ENCODE data around the gene TLR5. TPM values are rescaled to one million over a fixed set of nuclear protein-coding genes. Genes with fewer than 3 reads are reported as not detected.

The TLR5 gene
- polyA plus RNA-seq, 1 donor (not counting 4 experiments of a cell fraction or from before 2014, with no cell fraction given), result 1.3 TPM

- Histone ChIP-seq H3K79me2 (ENCODE audit: control insufficient read depth, insufficient read depth, low read length) (no peaks in the 10 kb centered on the region), H3K4me1 (ENCODE audit: control insufficient read depth, extremely low read depth, insufficient read depth, low read length) (peaks cover 12% of the 10 kb centered on the region), H3K27me3 (ENCODE audit: control insufficient read depth, extremely low read depth, insufficient read depth, low read length) (no peaks in the 10 kb centered on the region), H3K27ac (ENCODE audit: control insufficient read depth, insufficient read depth, low read length) (no peak overlapping the region), H3K4me3 (ENCODE audit: control insufficient read depth in 2 of 3, extremely low read depth in 1 of 3, insufficient read depth in 2 of 3, low read depth in 1 of 3, low read length in 3 of 3) (no peak overlapping the region), H4K20me1 (ENCODE audit: control insufficient read depth, extremely low read depth, insufficient read depth, low read length) (no peaks in the 10 kb centered on the region), H3K4me2 (ENCODE audit: control insufficient read depth, extremely low read depth, insufficient read depth, low read depth, low read length) (no peak overlapping the region), H3K9ac (ENCODE audit: control insufficient read depth, extremely low read depth, insufficient read depth, low read length) (no peak overlapping the region), H3K36me3 (ENCODE audit: control insufficient read depth in 2 of 2, extremely low read depth in 1 of 2, insufficient read depth in 2 of 2, low read length in 2 of 2) (no peaks in the 10 kb centered on the region), H3K9me3 (ENCODE audit: control insufficient read depth, low read depth, low read length) (no peaks in the 10 kb centered on the region), H2AFZ (ENCODE audit: control insufficient read depth, low read length) (no peak overlapping the region), H3K9me1 (ENCODE audit: control insufficient read depth, extremely low read depth, insufficient read depth, low read length) (no peaks in the 10 kb centered on the region)
- dilution Hi-C loops (cut with MboI; ENCODE audit: extremely low pct_ligation_motif_present, low sequenced_read_pairs), result no loop called here
- TF ChIP-seq EZH2 (IDR thresholded peaks at IDR 0.05; ENCODE audit: low read length) (no peak), CTCF (optimal IDR thresholded peaks at IDR 0.05 in 1 of 3, IDR thresholded peaks at IDR 0.05 in 1 of 3, conservative IDR thresholded peaks at IDR 0.05 in 1 of 3; ENCODE audit: extremely low read depth in 1 of 3, insufficient read depth in 2 of 3, low read length in 3 of 3) (no peak)
- FAIRE-seq (no peak), DNase-seq (ENCODE audit: low read depth, low spot score) (no peak)
Measured at GRCh38 chr1:223188618-223189356, 45.7 kb upstream of the TLR5 start.

- H4K20me1 ChIP-seq (ENCODE audit: control insufficient read depth, extremely low read depth, insufficient read depth, low read length), result no peaks in the 10 kb centered on the region
- FAIRE-seq, result no peak
- no peaks in the 10 kb centered on the region for H3K79me2 ChIP-seq (ENCODE audit: control insufficient read depth, insufficient read depth, low read length)
- no peaks in the 10 kb centered on the region for H3K9me3 ChIP-seq (ENCODE audit: control insufficient read depth, low read depth, low read length)
- no peak overlapping the region for H3K4me3 ChIP-seq (ENCODE audit: control insufficient read depth in 2 of 3, extremely low read depth in 1 of 3, insufficient read depth in 2 of 3, low read depth in 1 of 3, low read length in 3 of 3)
- H2AFZ ChIP-seq (ENCODE audit: control insufficient read depth, low read length), result no peak overlapping the region
- H3K4me1 ChIP-seq (ENCODE audit: control insufficient read depth, extremely low read depth, insufficient read depth, low read length), result peaks cover 21% of the 10 kb centered on the region
- H3K27me3 ChIP-seq (ENCODE audit: control insufficient read depth, extremely low read depth, insufficient read depth, low read length), result no peaks in the 10 kb centered on the region
- TF ChIP-seq CTCF (optimal IDR thresholded peaks at IDR 0.05 in 1 of 3, IDR thresholded peaks at IDR 0.05 in 1 of 3, conservative IDR thresholded peaks at IDR 0.05 in 1 of 3; ENCODE audit: extremely low read depth in 1 of 3, insufficient read depth in 2 of 3, low read length in 3 of 3) (no peak), EZH2 (IDR thresholded peaks at IDR 0.05; ENCODE audit: low read length) (no peak)
- no peaks in the 10 kb centered on the region for H3K9me1 ChIP-seq (ENCODE audit: control insufficient read depth, extremely low read depth, insufficient read depth, low read length)
- no peak for DNase-seq (ENCODE audit: low read depth, low spot score)
- H3K9ac ChIP-seq (ENCODE audit: control insufficient read depth, extremely low read depth, insufficient read depth, low read length), result no peak overlapping the region
- H3K36me3 ChIP-seq (ENCODE audit: control insufficient read depth in 2 of 2, extremely low read depth in 1 of 2, insufficient read depth in 2 of 2, low read length in 2 of 2), result no peaks in the 10 kb centered on the region
- H3K27ac ChIP-seq (ENCODE audit: control insufficient read depth, insufficient read depth, low read length), result no peak overlapping the region
- H3K4me2 ChIP-seq (ENCODE audit: control insufficient read depth, extremely low read depth, insufficient read depth, low read depth, low read length), result no peak overlapping the region
- dilution Hi-C loops (cut with MboI; ENCODE audit: extremely low pct_ligation_motif_present, low sequenced_read_pairs), result no loop called here
Measured at GRCh38 chr1:223186800-223187199, 43.8 kb upstream of the TLR5 start.
